GM21619 (cell line): ENCODE measurements around the gene COCH.
"Not testable (repeated sequence)": the region's sequence is repeated elsewhere in the genome, so short reads cannot be mapped to it uniquely, and the experiment has no call there.

Experiments used
- ATAC-seq: cut with Tn5 transposase; IDR thresholded peaks from one replicate; pipeline ENCODE4 v1.9.1; 2021; ENCODE audit not compliant: unreplicated experiment

COCH gene

DNA sequence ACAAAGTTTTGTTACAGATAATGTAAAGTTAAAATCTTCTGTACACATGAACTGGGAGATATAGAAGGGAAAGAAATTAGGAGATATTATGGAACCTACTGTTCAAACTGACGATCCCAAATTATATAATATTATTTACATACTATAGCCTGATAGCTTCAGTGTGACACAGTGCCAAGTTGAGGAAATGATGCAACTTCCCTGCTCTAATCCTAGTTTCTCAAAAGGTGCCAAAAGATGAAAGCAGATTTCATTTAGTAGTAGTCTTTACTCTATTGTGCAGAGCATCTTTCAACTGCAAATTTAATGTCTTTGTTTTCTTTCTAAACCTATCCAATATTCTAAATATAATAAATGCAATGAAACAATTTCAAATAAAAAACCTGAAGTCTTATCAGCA is 46.9 kb downstream of the COCH start:
- ATAC-seq: no peak

DNA sequence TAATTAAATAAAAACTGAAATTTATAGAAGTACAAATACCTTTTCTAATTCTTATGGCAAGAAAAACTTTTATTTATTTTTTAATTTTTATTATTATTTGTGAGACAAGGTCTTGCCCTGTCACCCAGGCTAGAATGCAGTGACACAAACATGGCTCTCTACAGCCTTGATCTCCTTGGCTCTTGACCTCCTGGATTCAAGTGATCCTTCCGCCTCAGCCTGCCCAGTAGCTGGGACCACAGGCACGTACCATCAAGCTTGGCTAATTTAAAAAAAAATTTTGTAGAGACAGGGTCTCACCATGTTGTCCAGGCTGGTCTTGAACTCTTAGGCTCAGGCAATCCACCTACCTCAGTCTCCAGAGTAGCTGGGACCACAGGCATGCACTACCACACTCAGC is 47.4 kb downstream of the COCH start:
- no peak for ATAC-seq

DNA sequence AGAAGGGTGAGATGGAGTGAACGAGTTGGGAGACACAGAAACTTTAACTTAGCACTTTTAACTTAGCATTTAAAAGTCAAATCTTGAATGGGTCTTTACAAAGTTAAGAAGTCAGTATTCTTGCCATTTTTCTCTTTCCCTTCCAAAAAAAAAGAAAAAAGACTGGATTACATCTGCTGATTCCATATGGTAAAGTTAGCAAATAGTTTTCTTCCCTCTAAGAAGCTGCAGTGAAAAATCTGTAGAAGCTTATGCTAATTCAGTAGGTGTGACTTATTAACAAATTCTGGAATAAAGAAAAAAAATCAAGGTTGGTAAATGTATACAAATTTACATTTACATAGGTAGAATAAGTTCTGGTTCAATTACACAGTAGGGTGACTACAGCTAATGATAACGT is 50.9 kb downstream of the COCH start:
- no peak for ATAC-seq

DNA sequence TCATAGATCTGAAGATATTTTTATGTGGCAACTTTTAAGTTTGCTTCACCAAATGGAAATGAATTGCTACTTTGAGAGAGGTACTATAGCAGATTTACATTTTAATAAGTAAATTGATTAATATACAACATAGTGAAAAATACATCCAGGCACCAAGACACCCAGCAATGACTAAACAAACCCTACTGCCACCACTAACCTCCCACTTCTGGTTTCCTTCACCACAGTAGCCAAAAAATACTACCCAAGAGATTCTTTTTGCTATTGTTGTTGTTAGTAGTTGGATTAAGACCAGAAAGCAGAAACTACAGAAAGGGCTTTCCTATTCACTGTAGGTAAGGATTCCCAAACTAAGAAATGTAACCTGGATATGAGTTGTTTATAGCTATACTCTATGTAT is 54.1 kb downstream of the COCH start:
- ATAC-seq: no peak

DNA sequence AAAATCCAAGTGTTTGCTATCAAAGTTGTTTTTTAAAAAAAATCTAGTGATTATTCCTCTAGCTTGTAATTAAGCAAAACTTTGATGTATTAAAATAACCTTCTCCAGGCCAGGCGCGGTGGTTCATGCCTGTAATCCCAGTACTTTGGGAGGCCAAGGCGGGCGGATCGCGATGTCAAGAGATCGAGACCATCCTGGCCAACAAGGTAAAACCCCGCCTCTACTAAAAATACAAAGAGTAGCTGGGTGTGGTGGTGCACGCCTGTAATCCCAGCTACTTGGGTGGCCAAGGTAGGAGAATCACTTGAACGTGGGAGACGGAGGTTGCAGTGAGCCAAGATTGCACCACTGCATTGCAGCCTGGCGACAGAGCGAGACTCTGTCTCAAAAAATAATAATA is 59.6 kb downstream of the COCH start:
- ATAC-seq: not testable (repeated sequence)

DNA sequence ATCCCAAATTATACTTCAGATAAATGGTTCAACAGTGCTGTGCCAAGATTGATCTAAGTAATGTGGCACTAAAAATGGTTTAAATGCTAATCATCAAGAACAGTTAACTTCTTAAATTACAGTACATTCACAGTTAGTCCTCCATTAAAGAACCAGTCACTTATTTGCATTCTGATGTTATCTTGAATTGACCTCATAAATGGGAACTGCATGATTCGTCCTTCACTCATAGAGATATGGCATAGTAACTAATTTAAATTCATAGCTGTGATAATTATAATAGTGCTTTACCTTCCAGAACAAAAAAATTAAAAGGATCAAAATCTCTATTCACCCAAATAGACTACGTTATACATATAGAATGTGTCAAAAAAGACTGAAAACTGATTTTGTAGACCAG is 61.1 kb downstream of the COCH start:
- no peak for ATAC-seq

DNA sequence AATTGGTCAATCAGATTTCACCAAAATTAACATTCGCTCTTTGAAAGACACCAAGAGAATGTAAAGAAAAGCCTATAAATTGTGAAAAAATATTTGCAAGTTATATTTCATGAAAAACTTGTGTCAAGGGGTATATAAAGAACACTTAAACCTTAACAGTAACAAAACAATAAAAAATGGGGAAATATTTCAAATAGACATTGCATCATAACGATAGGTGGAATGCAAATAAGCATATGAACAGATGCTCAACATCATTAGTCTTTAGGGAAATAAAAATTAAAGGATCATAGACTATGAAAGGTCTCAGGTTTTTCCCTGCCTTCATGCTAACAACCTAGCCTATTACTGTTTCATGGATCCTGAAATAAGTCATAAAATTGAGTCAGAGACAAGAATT is 64.3 kb downstream of the COCH start:
- no peak for ATAC-seq
